ENCODE measurements around the gene CHST12. TPM values are rescaled to one million over a fixed set of nuclear protein-coding genes. Genes with fewer than 3 reads are reported as not detected.

The CHST12 gene
- total RNA-seq, 2 experiments from 2014 or later, result 3.9 to 43.4 TPM

GRCh38 chr7:2435146-2435545, 31.7 kb downstream of the CHST12 start:
- Histone ChIP-seq H3K9me3 (ENCODE audit: low read length) (no peaks in the 10 kb centered on the region), H3K4me2 (ENCODE audit: low read length) (no peak overlapping the region), H3K9me2 (ENCODE audit: insufficient read depth, low read length) (no peaks in the 10 kb centered on the region), H3K36me3 (ENCODE audit: insufficient read depth, low read length) (peaks cover 6% of the 10 kb centered on the region; the same call in 1 of the 2 replicates), H3K4me1 (ENCODE audit: insufficient read depth, low read length, poor library complexity, severe bottlenecking) (no peaks in the 10 kb centered on the region), H3K79me2 (ENCODE audit: insufficient read depth, low read depth, low read length) (no peaks in the 10 kb centered on the region), H4K20me1 (ENCODE audit: insufficient read depth, low read length) (no peaks in the 10 kb centered on the region), H3K27ac (ENCODE audit: low read depth, low read length, poor library complexity, severe bottlenecking) (no peak overlapping the region), H2AFZ (ENCODE audit: low read length) (no peak overlapping the region), H3K4me3 (ENCODE audit: low read depth, low read length, poor library complexity, severe bottlenecking) (no peak overlapping the region)
- intact Hi-C loops (cut with micrococcal nuclease; ENCODE audit: unreplicated experiment), result no loop called here
- TF ChIP-seq EZH2phosphoT487 (IDR thresholded peaks at IDR 0.05; ENCODE audit: borderline replicate concordance, low read depth, low read length) (no peak), CTCF (conservative IDR thresholded peaks at IDR 0.05; ENCODE audit: low read length) (no peak)
- no TSS peak for BruUV-seq (replicated peaks)
- DNase-seq (ENCODE audit: low spot score), result no peak
- ChIA-PET POLR2A (no interaction called here), CTCF (ENCODE audit: unreplicated experiment) (no interaction called here)

- Histone ChIP-seq H3K4me2 (ENCODE audit: low read length) (no peak overlapping the region), H3K9me2 (ENCODE audit: insufficient read depth, low read length) (no peaks in the 10 kb centered on the region), H3K9me3 (ENCODE audit: low read length) (no peaks in the 10 kb centered on the region), H4K20me1 (ENCODE audit: insufficient read depth, low read length) (no peaks in the 10 kb centered on the region; the same call in 1 of the 2 replicates), H3K79me2 (ENCODE audit: insufficient read depth, low read depth, low read length) (no peaks in the 10 kb centered on the region), H3K4me1 (ENCODE audit: insufficient read depth, low read length, poor library complexity, severe bottlenecking) (no peaks in the 10 kb centered on the region), H3K27ac (ENCODE audit: low read depth, low read length, poor library complexity, severe bottlenecking) (no peak overlapping the region), H2AFZ (ENCODE audit: low read length) (no peak overlapping the region), H3K4me3 (ENCODE audit: low read depth, low read length, poor library complexity, severe bottlenecking) (no peak overlapping the region), H3K36me3 (ENCODE audit: insufficient read depth, low read length) (peaks cover 6% of the 10 kb centered on the region; the same call in 1 of the 2 replicates)
- CTCF ChIA-PET (ENCODE audit: unreplicated experiment), result no interaction called here
- DNase-seq (ENCODE audit: low spot score), result no peak
- no peak for TF ChIP-seq EZH2phosphoT487 (IDR thresholded peaks at IDR 0.05; ENCODE audit: borderline replicate concordance, low read depth, low read length)
- no peak for TF ChIP-seq CTCF (conservative IDR thresholded peaks at IDR 0.05; ENCODE audit: low read length)
- POLR2A ChIA-PET, result no interaction called here
- BruUV-seq (replicated peaks), result no TSS peak
- intact Hi-C loops (cut with micrococcal nuclease; ENCODE audit: unreplicated experiment), result no loop called here
Measured at GRCh38 chr7:2436341-2437104, 33.1 kb downstream of the CHST12 start.

- no TSS peak for BruUV-seq (replicated peaks)
- ChIA-PET POLR2A (no interaction called here), CTCF (ENCODE audit: unreplicated experiment) (no interaction called here)
- peaks cover 6% of the 10 kb centered on the region; the same call in 1 of the 2 replicates for H3K36me3 ChIP-seq (ENCODE audit: insufficient read depth, low read length)
- no peak for DNase-seq (ENCODE audit: low spot score)
- H3K4me1 ChIP-seq (ENCODE audit: insufficient read depth, low read length, poor library complexity, severe bottlenecking), result no peaks in the 10 kb centered on the region
- H4K20me1 ChIP-seq (ENCODE audit: insufficient read depth, low read length), result no peaks in the 10 kb centered on the region; the same call in 1 of the 2 replicates
- no peak for TF ChIP-seq CTCF (conservative IDR thresholded peaks at IDR 0.05; ENCODE audit: low read length)
- no peak for TF ChIP-seq EZH2phosphoT487 (IDR thresholded peaks at IDR 0.05; ENCODE audit: borderline replicate concordance, low read depth, low read length)
- H3K9me2 ChIP-seq (ENCODE audit: insufficient read depth, low read length), result no peaks in the 10 kb centered on the region
- H2AFZ ChIP-seq (ENCODE audit: low read length), result no peak overlapping the region
- H3K9me3 ChIP-seq (ENCODE audit: low read length), result no peaks in the 10 kb centered on the region
- no peak overlapping the region for H3K4me3 ChIP-seq (ENCODE audit: low read depth, low read length, poor library complexity, severe bottlenecking)
- no peaks in the 10 kb centered on the region for H3K79me2 ChIP-seq (ENCODE audit: insufficient read depth, low read depth, low read length)
- no peak overlapping the region for H3K27ac ChIP-seq (ENCODE audit: low read depth, low read length, poor library complexity, severe bottlenecking)
- no peak overlapping the region for H3K4me2 ChIP-seq (ENCODE audit: low read length)
- intact Hi-C loops (cut with micrococcal nuclease; ENCODE audit: unreplicated experiment), result no loop called here
Measured at GRCh38 chr7:2437136-2437535, 33.7 kb downstream of the CHST12 start.
